Measurements from ENCODE around the gene DNAJC3.
"Not testable (repeated sequence)": the region's sequence is repeated elsewhere in the genome, so short reads cannot be mapped to it uniquely, and the experiment has no call there.

GRCh38 chr13:95762626-95763025, 85.7 kb downstream of the DNAJC3 start:
- not testable (repeated sequence) for TF ChIP-seq CTCF (IDR thresholded peaks at IDR 0.05; ENCODE audit: low read depth, low read length); EZH2phosphoT487 (IDR thresholded peaks at IDR 0.05; ENCODE audit: low read depth)

Measured in OCI-LY3 (cell line).